H1 (cell line): Measurements from ENCODE around the gene SENP6. TPM values are rescaled to one million over a fixed set of nuclear protein-coding genes. Genes with fewer than 3 reads are reported as not detected.

ENCODE experiments used
- ATF2 ChIP-seq: IDR thresholded peaks from 2 replicates; pipeline ENCODE4 v1.6.1; 2012; ENCODE audit warnings: low read length, inconsistent platforms
- MAX ChIP-seq: IDR thresholded peaks from 2 replicates; pipeline ENCODE4 v1.6.1; 2012; ENCODE audit warnings: inconsistent platforms
- PHF8 ChIP-seq: fragments of 200-600 bp; sonication (generic); conservative IDR thresholded peaks from 2 replicates; pipeline ENCODE4 v1.7.1; 2012; ENCODE audit warnings: low read depth, mild to moderate bottlenecking, inconsistent platforms, low read length, moderate library complexity
- ZNF274 ChIP-seq: IDR thresholded peaks from 2 replicates; pipeline ENCODE4 v1.7.0; 2012; ENCODE audit warnings: low read length, borderline replicate concordance; ENCODE audit errors: extremely low read depth
- polyA plus RNA-seq, 7 experiments: library from polyadenylated mRNA; depleted of rRNA in 3 of 7; stranded (reverse) in 5 of 7; unstranded in 2 of 7; fragments of >200 nt in 5 of 7; fragments of 200-250 nt in 2 of 7; gene quantifications; 1 replicate in 5 of 7; 2 replicates in 1 of 7; 4 replicates in 1 of 7; pipeline versions ENCODE4 v1.2.1 to v1.2.3, GENCODE V29; 2011 to 2013; ENCODE audit warnings: missing spikeins in 2 of 7, mixed read lengths in 2 of 7
- total RNA-seq: library from RNA; stranded (reverse); fragmentation: NEBNext Ultra II Directional; extraction: Animal tissue kit (Norgen Biotek cat#: 25700); gene quantifications from 2 replicates; pipeline ENCODE4 v1.2.1, GENCODE V29; 2021

SENP6 gene
- total and polyA plus RNA-seq, 2 of the 8 experiments (the other 6 are each of a cell fraction or from before 2014, with no cell fraction given) = 13.8 to 103 TPM

GRCh38 chr6:75557068-75557467, 44.6 kb upstream of the SENP6 start (continued):
- TF ChIP-seq ATF2 (no peak), ZNF274 (no peak), PHF8 (no peak), MAX (no peak)
